Small intestine (tissue), 7 donors: ENCODE measurements around the gene ZNF586. TPM values are rescaled to one million over a fixed set of nuclear protein-coding genes. Genes with fewer than 3 reads are reported as not detected.
A peak's percentile ranks its signal among the peaks of the same experiment; 100 is the strongest.
"Not testable (repeated sequence)": the region's sequence is repeated elsewhere in the genome, so short reads cannot be mapped to it uniquely, and the experiment has no call there.

ENCODE experiments used
- DNase-seq, 2 donors: peaks; one replicate each; pipeline versions ENCODE4 v3.0.0 to v3.0.0-alpha.2; 2013
- FAIRE-seq: peaks from 2 replicates; lab custom pipeline; 2012; peaks lifted over from hg19 to GRCh38; lab: Jason Lieb, UNC
- H3K27ac ChIP-seq, 3 donors: one replicate each; pipeline ENCODE4 v1.5.1; 2013; ENCODE audit warnings: low read length in 2 of 3, mild to moderate bottlenecking in 2 of 3, control low read depth in 1 of 3, inconsistent platforms in 1 of 3, low read depth in 1 of 3, moderate library complexity in 1 of 3
- H3K27me3 ChIP-seq, 3 donors: one replicate each; pipeline ENCODE4 v1.6.1; 2013; ENCODE audit warnings: low read length in 3 of 3, inconsistent platforms in 1 of 3; ENCODE audit not compliant: control insufficient read depth in 3 of 3, insufficient read depth in 3 of 3
- H3K36me3 ChIP-seq, 3 donors: one replicate each; pipeline ENCODE4 v1.6.1; 2013; ENCODE audit warnings: low read length in 3 of 3, inconsistent platforms in 1 of 3, low read depth in 1 of 3, mild to moderate bottlenecking in 1 of 3, moderate library complexity in 1 of 3; ENCODE audit not compliant: control insufficient read depth in 3 of 3, insufficient read depth in 2 of 3
- H3K4me1 ChIP-seq, 3 donors: one replicate each; pipeline ENCODE4 v1.6.1; 2013; ENCODE audit warnings: low read length in 2 of 3, inconsistent platforms in 1 of 3, low read depth in 1 of 3, mild to moderate bottlenecking in 1 of 3, moderate library complexity in 1 of 3; ENCODE audit not compliant: control insufficient read depth in 3 of 3, insufficient read depth in 2 of 3
- H3K4me3 ChIP-seq, 3 donors: one replicate each; pipeline ENCODE4 v1.5.1; 2013; ENCODE audit warnings: low read length in 3 of 3, control low read depth in 1 of 3, inconsistent platforms in 1 of 3, low read depth in 1 of 3, mild to moderate bottlenecking in 1 of 3, moderate library complexity in 1 of 3
- H3K9me3 ChIP-seq, 2 donors: one replicate each; pipeline ENCODE4 v1.6.1; 2013; ENCODE audit warnings: low read depth in 1 of 2, low read length in 1 of 2; ENCODE audit not compliant: control insufficient read depth in 2 of 2, insufficient read depth in 1 of 2
- WGBS, 3 donors: extraction: QIAGEN DNeasy Blood & Tissue Kit; methylation state at CpG; one replicate each; pipeline ENCODE4 v1.1.7; 2013; 5-methylcytosine and 5-hydroxymethylcytosine counted together
- polyA plus RNA-seq, 4 donors: library from polyadenylated mRNA; stranded (reverse) in 3 of 4; unstranded in 1 of 4; fragments of 200-250 nt in 3 of 4; fragments of 120-200 nt in 1 of 4; gene quantifications; one replicate each; pipeline versions ENCODE4 v1.2.1 to v1.2.3, GENCODE V29; 2013
- donor health status: healthy with polysubstance abuse.
- donor health status: control.
- donor health status: control.
- donor health status: Bipolar disorder and iron deficiency.
- donor health status: healthy.

Gene ZNF586
- polyA plus RNA-seq, 4 donors, result 6.2 to 20.4 (median 8.0) TPM

GRCh38 chr19:57802269-57802668, 32.8 kb downstream of the ZNF586 start:
- WGBS, 3 donors, result 81 to 91% (median 88%) methylated on average over 4 of the region's 4 CpGs
- no peak overlapping the region for H3K4me3 ChIP-seq
- H3K9me3 ChIP-seq, result no peaks in the 10 kb centered on the region
- no peak for FAIRE-seq
- no peak overlapping the region for H3K27ac ChIP-seq
- H3K36me3 ChIP-seq, result peaks cover 0 to 34% (median 0%) of the 10 kb centered on the region in 3 donors
- peaks cover 0 to 9% (median 3%) of the 10 kb centered on the region in 3 donors for H3K4me1 ChIP-seq
- no peak for DNase-seq
- H3K27me3 ChIP-seq, result no peaks in the 10 kb centered on the region

GRCh38 chr19:57803265-57803593, 33.8 kb downstream of the ZNF586 start:
- peaks cover 0 to 31% (median 6%) of the 10 kb centered on the region in 3 donors for H3K36me3 ChIP-seq
- no peak for DNase-seq
- H3K4me1 ChIP-seq, result peaks cover 0 to 9% (median 3%) of the 10 kb centered on the region in 3 donors
- 7 to 29% (median 10%) methylated on average over 6 of the region's 6 CpGs for WGBS, 3 donors
- no peaks in the 10 kb centered on the region for H3K9me3 ChIP-seq
- H3K4me3 ChIP-seq, result peak overlapping the region; percentile 28 to 61 (median 43)
- peak; percentile 30 for FAIRE-seq
- H3K27ac ChIP-seq, result peak overlapping the region in 2 of 3 donors; percentile 88 to 90
- no peaks in the 10 kb centered on the region for H3K27me3 ChIP-seq

GRCh38 chr19:57803594-57804325, 34.3 kb downstream of the ZNF586 start:
- Histone ChIP-seq H3K27me3 (no peaks in the 10 kb centered on the region), H3K4me3 (peak overlapping the region; percentile 28 to 61 (median 43)), H3K4me1 (peaks cover 0 to 9% (median 3%) of the 10 kb centered on the region in 3 donors), H3K27ac (peak overlapping the region; percentile 6 to 90 (median 88)), H3K9me3 (no peaks in the 10 kb centered on the region), H3K36me3 (peaks cover 0 to 31% (median 9%) of the 10 kb centered on the region in 3 donors)
- 8 to 20% (median 10%) methylated on average over 19 of the region's 19 CpGs for WGBS, 3 donors
- FAIRE-seq (no peak), DNase-seq (peak; percentile 52 to 71)

GRCh38 chr19:57807541-57807940, 38.1 kb downstream of the ZNF586 start:
- H3K4me1 ChIP-seq, result peaks cover 0 to 25% (median 3%) of the 10 kb centered on the region in 3 donors

GRCh38 chr19:57810410-57811295, 41.2 kb downstream of the ZNF586 start:
- peak overlapping the region in 2 of 3 donors; percentile 68 to 69 for H3K27ac ChIP-seq
- FAIRE-seq, H3K4me3 ChIP-seq, H3K9me3 ChIP-seq, H3K27me3 ChIP-seq: not testable (repeated sequence)
- DNase-seq, result peak; percentile 71 to 77
- 39 to 66% (median 46%) methylated on average over 17 of the region's 17 CpGs for WGBS, 3 donors
- H3K4me1 ChIP-seq, result peaks cover 0 to 27% (median 3%) of the 10 kb centered on the region in 3 donors
- peaks cover 0 to 36% (median 9%) of the 10 kb centered on the region in 3 donors for H3K36me3 ChIP-seq

More at GRCh38 chr19:57807541-57807940, 38.1 kb downstream of the ZNF586 start:
- H3K27ac ChIP-seq, result no peak overlapping the region
- no peak for FAIRE-seq
- 94 to 100% (median 96%) methylated on average over 2 of the region's 2 CpGs for WGBS, 3 donors
- H3K4me3 ChIP-seq, result no peak overlapping the region
- peaks cover 0 to 35% (median 9%) of the 10 kb centered on the region in 3 donors for H3K36me3 ChIP-seq
- H3K9me3 ChIP-seq, result no peaks in the 10 kb centered on the region
- no peak for DNase-seq
- no peaks in the 10 kb centered on the region for H3K27me3 ChIP-seq

- Histone ChIP-seq H3K27me3 (no peaks in the 10 kb centered on the region), H3K36me3 (peaks cover 0 to 26% (median 9%) of the 10 kb centered on the region in 3 donors), H3K4me3 (no peak overlapping the region), H3K4me1 (peaks cover 0 to 32% (median 1%) of the 10 kb centered on the region in 3 donors), H3K9me3 (no peaks in the 10 kb centered on the region), H3K27ac (peak overlapping the region in 2 of 3 donors; percentile 22 to 42)
- WGBS, 3 donors, result 75 to 85% (median 83%) methylated on average over 3 of the region's 3 CpGs
- FAIRE-seq, result no peak
- no peak for DNase-seq
These were observed 42.8 kb downstream of the ZNF586 start for GRCh38 chr19:57812226-57812625.

- FAIRE-seq, result not testable (repeated sequence)
- 41 to 74% (median 61%) methylated on average over 11 to 13 of the region's 13 CpGs for WGBS, 3 donors
These were observed 43.7 kb downstream of the ZNF586 start for GRCh38 chr19:57812975-57813820.

More at GRCh38 chr19:57812975-57813820, 43.7 kb downstream of the ZNF586 start:
- peaks cover 0 to 23% (median 4%) of the 10 kb centered on the region in 3 donors for H3K36me3 ChIP-seq
- H3K9me3 ChIP-seq, H3K27me3 ChIP-seq, DNase-seq: not testable (repeated sequence)
- H3K4me3 ChIP-seq, result peak overlapping the region in 2 of 3 donors; percentile 64 to 92
- H3K27ac ChIP-seq, result peak overlapping the region in 2 of 3 donors; percentile 22 to 91
- H3K4me1 ChIP-seq, result peaks cover 0 to 32% (median 1%) of the 10 kb centered on the region in 3 donors
